NCI-H128 (cell line): ENCODE data around the gene RGS13.
"Not testable (repeated sequence)": the region's sequence is repeated elsewhere in the genome, so short reads cannot be mapped to it uniquely, and the experiment has no call there.

Experiments
- DNase-seq: peaks from one replicate; lab custom pipeline; 2025; ENCODE audit not compliant: unreplicated experiment; lab: John Stamatoyannopoulos, UW

Gene RGS13

GRCh38 chr1:192675716-192676115 lies 39.8 kb downstream of the RGS13 start:
- no peak for DNase-seq

GRCh38 chr1:192678099-192678498 lies 42.2 kb downstream of the RGS13 start:
- DNase-seq, result no peak

GRCh38 chr1:192682335-192682734 lies 46.4 kb downstream of the RGS13 start:
- DNase-seq, result no peak

- DNase-seq, result not testable (repeated sequence)
Measured at GRCh38 chr1:192683081-192683480, 47.1 kb downstream of the RGS13 start.

- no peak for DNase-seq
Measured at GRCh38 chr1:192689459-192689858, 53.5 kb downstream of the RGS13 start.

- DNase-seq, result no peak
Measured at GRCh38 chr1:192691041-192691440, 55.1 kb downstream of the RGS13 start.

GRCh38 chr1:192696082-192696481 lies 60.1 kb downstream of the RGS13 start:
- DNase-seq, result no peak

- DNase-seq, result no peak
Measured at GRCh38 chr1:192697771-192698170, 61.8 kb downstream of the RGS13 start.

- no peak for DNase-seq
Measured at GRCh38 chr1:192698731-192699130, 62.8 kb downstream of the RGS13 start.

GRCh38 chr1:192700834-192701271 lies 64.9 kb downstream of the RGS13 start:
- DNase-seq, result no peak

GRCh38 chr1:192702212-192702902 lies 66.4 kb downstream of the RGS13 start:
- DNase-seq, result no peak

GRCh38 chr1:192703283-192704206 lies 67.6 kb downstream of the RGS13 start:
- DNase-seq, result no peak

- no peak for DNase-seq
Measured at GRCh38 chr1:192705510-192705909, 69.6 kb downstream of the RGS13 start.

GRCh38 chr1:192706936-192707335 lies 71.0 kb downstream of the RGS13 start:
- DNase-seq, result no peak

- DNase-seq, result no peak
Measured at GRCh38 chr1:192707978-192708547, 72.1 kb downstream of the RGS13 start.

- no peak for DNase-seq
Measured at GRCh38 chr1:192709544-192709943, 73.6 kb downstream of the RGS13 start.
